GM12892 (cell line): ENCODE results near the gene ZBTB37.

Experiments
- POLR2A ChIP-seq: IDR thresholded peaks from 2 replicates; pipeline ENCODE4 v1.6.1; 2011; ENCODE audit warnings: low read depth, low read length, control low read depth
- POLR2AphosphoS5 ChIP-seq: IDR thresholded peaks from 2 replicates; pipeline ENCODE4 v1.6.1; 2011; ENCODE audit warnings: low read depth, low read length, control low read depth
- TAF1 ChIP-seq: IDR thresholded peaks from 2 replicates; pipeline ENCODE4 v1.6.1; 2011; ENCODE audit warnings: low read depth, mild to moderate bottlenecking, control low read depth, low read length, borderline replicate concordance

GRCh38 chr1:173852105-173852504 lies 16.1 kb upstream of the ZBTB37 start:
- TF ChIP-seq POLR2A (no peak), POLR2AphosphoS5 (no peak), TAF1 (no peak)
